ENCODE results near the gene UMODL1. TPM values are rescaled to one million over a fixed set of nuclear protein-coding genes. Genes with fewer than 3 reads are reported as not detected.

UMODL1 gene
- total RNA-seq, 1 experiment from 2014 or later, result 0.18 TPM

GRCh38 chr21:42183374-42184266 is 112.5 kb downstream of the UMODL1 start:
- in situ Hi-C loops (cut with HindIII; ENCODE audit: low pct_unique_long_range_greater_than_20kb, low sequenced_read_pairs), result no loop called here
- no peaks in the 10 kb centered on the region for H3K4me1 ChIP-seq (ENCODE audit: control insufficient read depth, insufficient read depth, low read length)
- BruUV-seq (replicated peaks), result no TSS peak
- H3K36me3 ChIP-seq (ENCODE audit: control insufficient read depth, insufficient read depth, low read length), result no peaks in the 10 kb centered on the region
- ATAC-seq (no peak), DNase-seq (ENCODE audit: low read depth, low spot score) (no peak)
- H3K27me3 ChIP-seq (ENCODE audit: control insufficient read depth, insufficient read depth, low read length), result no peaks in the 10 kb centered on the region
- TF ChIP-seq TCF7L2 (IDR thresholded peaks at IDR 0.05; ENCODE audit: low read depth, low read length), result no peak
- TF ChIP-seq SIN3A (IDR thresholded peaks at IDR 0.05; ENCODE audit: borderline replicate concordance, insufficient read depth, low read depth, low read length), result no peak
- TF ChIP-seq, protein P1, sequence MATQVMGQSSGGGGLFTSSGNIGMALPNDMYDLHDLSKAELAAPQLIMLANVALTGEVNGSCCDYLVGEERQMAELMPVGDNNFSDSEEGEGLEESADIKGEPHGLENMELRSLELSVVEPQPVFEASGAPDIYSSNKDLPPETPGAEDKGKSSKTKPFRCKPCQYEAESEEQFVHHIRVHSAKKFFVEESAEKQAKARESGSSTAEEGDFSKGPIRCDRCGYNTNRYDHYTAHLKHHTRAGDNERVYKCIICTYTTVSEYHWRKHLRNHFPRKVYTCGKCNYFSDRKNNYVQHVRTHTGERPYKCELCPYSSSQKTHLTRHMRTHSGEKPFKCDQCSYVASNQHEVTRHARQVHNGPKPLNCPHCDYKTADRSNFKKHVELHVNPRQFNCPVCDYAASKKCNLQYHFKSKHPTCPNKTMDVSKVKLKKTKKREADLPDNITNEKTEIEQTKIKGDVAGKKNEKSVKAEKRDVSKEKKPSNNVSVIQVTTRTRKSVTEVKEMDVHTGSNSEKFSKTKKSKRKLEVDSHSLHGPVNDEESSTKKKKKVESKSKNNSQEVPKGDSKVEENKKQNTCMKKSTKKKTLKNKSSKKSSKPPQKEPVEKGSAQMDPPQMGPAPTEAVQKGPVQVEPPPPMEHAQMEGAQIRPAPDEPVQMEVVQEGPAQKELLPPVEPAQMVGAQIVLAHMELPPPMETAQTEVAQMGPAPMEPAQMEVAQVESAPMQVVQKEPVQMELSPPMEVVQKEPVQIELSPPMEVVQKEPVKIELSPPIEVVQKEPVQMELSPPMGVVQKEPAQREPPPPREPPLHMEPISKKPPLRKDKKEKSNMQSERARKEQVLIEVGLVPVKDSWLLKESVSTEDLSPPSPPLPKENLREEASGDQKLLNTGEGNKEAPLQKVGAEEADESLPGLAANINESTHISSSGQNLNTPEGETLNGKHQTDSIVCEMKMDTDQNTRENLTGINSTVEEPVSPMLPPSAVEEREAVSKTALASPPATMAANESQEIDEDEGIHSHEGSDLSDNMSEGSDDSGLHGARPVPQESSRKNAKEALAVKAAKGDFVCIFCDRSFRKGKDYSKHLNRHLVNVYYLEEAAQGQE (IDR thresholded peaks at IDR 0.05; ENCODE audit: insufficient read depth in 1 of 2, low read depth in 2 of 2, low read length in 1 of 2), result no peak
- H3K9me3 ChIP-seq (ENCODE audit: control insufficient read depth, insufficient read depth, low read depth, low read length), result no peaks in the 10 kb centered on the region
- POLR2A ChIA-PET, result no interaction called here
- CTCF ChIA-PET, result no interaction called here
- H3K27ac ChIP-seq (ENCODE audit: low read length), result no peak overlapping the region
- no peak overlapping the region for H3K4me3 ChIP-seq (ENCODE audit: low read depth in 2 of 2, low read length in 2 of 2)
- intact Hi-C loops (cut with micrococcal nuclease; ENCODE audit: unreplicated experiment), result no loop called here

DNA sequence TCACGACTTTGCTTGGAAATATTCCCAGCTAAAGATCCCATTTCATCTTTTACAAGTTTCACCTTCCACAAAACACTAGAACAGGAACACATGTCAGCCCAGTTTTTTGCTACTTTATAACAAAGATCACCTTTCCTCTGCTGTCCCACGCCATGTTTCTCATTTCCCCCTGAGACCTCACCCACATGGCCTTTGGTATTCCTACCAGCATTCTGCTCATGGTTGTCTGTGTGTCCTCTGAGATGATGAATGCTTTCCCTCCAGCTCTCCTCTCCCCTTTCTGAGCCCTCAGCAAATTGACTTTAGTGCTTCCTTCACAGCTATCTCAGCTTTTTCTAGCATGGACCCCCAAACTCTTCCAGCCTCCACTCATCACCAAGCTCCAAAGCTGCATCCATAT is 115.5 kb downstream of the UMODL1 start:
- Histone ChIP-seq H3K27ac (ENCODE audit: low read length) (no peak overlapping the region), H3K4me3 (ENCODE audit: low read depth in 2 of 2, low read length in 2 of 2) (no peak overlapping the region), H3K4me1 (ENCODE audit: control insufficient read depth, insufficient read depth, low read length) (no peaks in the 10 kb centered on the region), H3K9me3 (ENCODE audit: control insufficient read depth, insufficient read depth, low read depth, low read length) (no peaks in the 10 kb centered on the region), H3K27me3 (ENCODE audit: control insufficient read depth, insufficient read depth, low read length) (no peaks in the 10 kb centered on the region), H3K36me3 (ENCODE audit: control insufficient read depth, insufficient read depth, low read length) (no peaks in the 10 kb centered on the region)
- ChIA-PET CTCF (no interaction called here), POLR2A (no interaction called here)
- DNase-seq (ENCODE audit: low read depth, low spot score), result no peak
- in situ Hi-C loops (cut with HindIII; ENCODE audit: low pct_unique_long_range_greater_than_20kb, low sequenced_read_pairs), result no loop called here
- TF ChIP-seq SIN3A (IDR thresholded peaks at IDR 0.05; ENCODE audit: borderline replicate concordance, insufficient read depth, low read depth, low read length), result no peak
- no peak for TF ChIP-seq POLR2AphosphoS5 (IDR thresholded peaks at IDR 0.05; ENCODE audit: low read depth, low read length)
- TF ChIP-seq, protein P2, sequence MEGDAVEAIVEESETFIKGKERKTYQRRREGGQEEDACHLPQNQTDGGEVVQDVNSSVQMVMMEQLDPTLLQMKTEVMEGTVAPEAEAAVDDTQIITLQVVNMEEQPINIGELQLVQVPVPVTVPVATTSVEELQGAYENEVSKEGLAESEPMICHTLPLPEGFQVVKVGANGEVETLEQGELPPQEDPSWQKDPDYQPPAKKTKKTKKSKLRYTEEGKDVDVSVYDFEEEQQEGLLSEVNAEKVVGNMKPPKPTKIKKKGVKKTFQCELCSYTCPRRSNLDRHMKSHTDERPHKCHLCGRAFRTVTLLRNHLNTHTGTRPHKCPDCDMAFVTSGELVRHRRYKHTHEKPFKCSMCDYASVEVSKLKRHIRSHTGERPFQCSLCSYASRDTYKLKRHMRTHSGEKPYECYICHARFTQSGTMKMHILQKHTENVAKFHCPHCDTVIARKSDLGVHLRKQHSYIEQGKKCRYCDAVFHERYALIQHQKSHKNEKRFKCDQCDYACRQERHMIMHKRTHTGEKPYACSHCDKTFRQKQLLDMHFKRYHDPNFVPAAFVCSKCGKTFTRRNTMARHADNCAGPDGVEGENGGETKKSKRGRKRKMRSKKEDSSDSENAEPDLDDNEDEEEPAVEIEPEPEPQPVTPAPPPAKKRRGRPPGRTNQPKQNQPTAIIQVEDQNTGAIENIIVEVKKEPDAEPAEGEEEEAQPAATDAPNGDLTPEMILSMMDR (IDR thresholded peaks at IDR 0.05), result no peak
- no peak for TF ChIP-seq TCF7L2 (IDR thresholded peaks at IDR 0.05; ENCODE audit: low read depth, low read length)
- TF ChIP-seq, protein P1 (IDR thresholded peaks at IDR 0.05; ENCODE audit: insufficient read depth in 1 of 2, low read depth in 2 of 2, low read length in 1 of 2), result no peak
- intact Hi-C loops (cut with micrococcal nuclease; ENCODE audit: unreplicated experiment), result no loop called here
- BruUV-seq (replicated peaks), result no TSS peak
- ATAC-seq, result no peak
